WERI-Rb-1 (cell line): Measurements from ENCODE around the gene SRGAP1.

Source experiments
- DNase-seq: peaks from one replicate; pipeline ENCODE4 v3.0.0-alpha.2; 2020
- H3K27ac ChIP-seq: fragments of 250-450 bp; sonication (Bioruptor Pico); 2 replicates; pipeline ENCODE4 v1.5.1; 2020; ENCODE audit warnings: mild to moderate bottlenecking, moderate library complexity
- H3K27me3 ChIP-seq: fragments of 250-450 bp; sonication (Bioruptor Pico); 2 replicates; pipeline ENCODE4 v1.5.1; 2021; ENCODE audit warnings: mild to moderate bottlenecking, low read depth, moderate library complexity; ENCODE audit not compliant: insufficient read depth, severe bottlenecking
- H3K36me3 ChIP-seq: fragments of 250-450 bp; sonication (Bioruptor Pico); 2 replicates; pipeline ENCODE4 v1.5.1; 2020; ENCODE audit warnings: mild to moderate bottlenecking, moderate library complexity
- H3K4me3 ChIP-seq: 2 replicates; pipeline ENCODE4 v1.5.1; 2011; ENCODE audit warnings: low read depth, mild to moderate bottlenecking, control low read depth, low read length
- H3K9me3 ChIP-seq: fragments of 250-450 bp; sonication (Bioruptor Pico); 2 replicates; pipeline ENCODE4 v1.5.1; 2021; ENCODE audit warnings: mild to moderate bottlenecking, moderate library complexity; ENCODE audit not compliant: severe bottlenecking
- CTCF ChIP-seq: IDR thresholded peaks from 2 replicates; pipeline ENCODE4 v1.5.1; 2011; ENCODE audit warnings: low read depth, mild to moderate bottlenecking, control low read depth, inconsistent platforms, low read length

Gene SRGAP1

GRCh38 chr12:63928305-63928704 is 83.8 kb downstream of the SRGAP1 start:
- Histone ChIP-seq H3K9me3 (no peaks in the 10 kb centered on the region), H3K36me3 (no peaks in the 10 kb centered on the region), H3K27ac (no peak overlapping the region), H3K27me3 (no peaks in the 10 kb centered on the region), H3K4me3 (no peak overlapping the region)
- no peak for DNase-seq
- no peak for TF ChIP-seq CTCF

GRCh38 chr12:63929426-63929825 is 84.9 kb downstream of the SRGAP1 start:
- Histone ChIP-seq H3K36me3 (no peaks in the 10 kb centered on the region), H3K27ac (no peak overlapping the region), H3K9me3 (no peaks in the 10 kb centered on the region), H3K4me3 (no peak overlapping the region), H3K27me3 (no peaks in the 10 kb centered on the region)
- TF ChIP-seq CTCF, result no peak
- DNase-seq, result no peak

- Histone ChIP-seq H3K27me3 (no peaks in the 10 kb centered on the region), H3K36me3 (no peaks in the 10 kb centered on the region), H3K9me3 (no peaks in the 10 kb centered on the region), H3K4me3 (no peak overlapping the region), H3K27ac (no peak overlapping the region)
- no peak for DNase-seq
- TF ChIP-seq CTCF, result no peak
These were observed 86.5 kb downstream of the SRGAP1 start for GRCh38 chr12:63930971-63931370.

- TF ChIP-seq CTCF, result no peak
- H3K27me3 ChIP-seq, result no peaks in the 10 kb centered on the region
- no peaks in the 10 kb centered on the region for H3K36me3 ChIP-seq
- H3K4me3 ChIP-seq, result no peak overlapping the region
- no peak for DNase-seq
- H3K27ac ChIP-seq, result no peak overlapping the region
- no peaks in the 10 kb centered on the region for H3K9me3 ChIP-seq
These were observed 87.2 kb downstream of the SRGAP1 start for GRCh38 chr12:63931703-63932102.

GRCh38 chr12:63934936-63935335 is 90.4 kb downstream of the SRGAP1 start:
- Histone ChIP-seq H3K27ac (no peak overlapping the region), H3K27me3 (no peaks in the 10 kb centered on the region), H3K36me3 (no peaks in the 10 kb centered on the region), H3K4me3 (no peak overlapping the region), H3K9me3 (no peaks in the 10 kb centered on the region)
- DNase-seq, result no peak
- no peak for TF ChIP-seq CTCF

GRCh38 chr12:63935361-63935760 is 90.9 kb downstream of the SRGAP1 start:
- no peaks in the 10 kb centered on the region for H3K9me3 ChIP-seq
- H3K27me3 ChIP-seq, result no peaks in the 10 kb centered on the region
- no peak overlapping the region for H3K27ac ChIP-seq
- H3K36me3 ChIP-seq, result no peaks in the 10 kb centered on the region
- no peak for TF ChIP-seq CTCF
- no peak for DNase-seq
- H3K4me3 ChIP-seq, result no peak overlapping the region
